Measurements from ENCODE around the gene HBS1L. TPM values are rescaled to one million over a fixed set of nuclear protein-coding genes. Genes with fewer than 3 reads are reported as not detected.

HBS1L gene
- polyA plus RNA-seq, 1 donor from 2014 or later: 103 TPM

GRCh38 chr6:134994431-134994830 is 60.2 kb downstream of the HBS1L start:
- Histone ChIP-seq H3K9me3 (ENCODE audit: low read length) (no peaks in the 10 kb centered on the region), H3K27me3 (ENCODE audit: insufficient read depth, low read depth, low read length) (no peaks in the 10 kb centered on the region), H4K20me1 (ENCODE audit: insufficient read depth) (no peaks in the 10 kb centered on the region), H3K9me2 (ENCODE audit: insufficient read depth, low read length) (no peaks in the 10 kb centered on the region), H3K27ac (ENCODE audit: low read length) (no peak overlapping the region), H3F3A (ENCODE audit: insufficient read depth, low read length, poor library complexity, severe bottlenecking) (no peaks in the 10 kb centered on the region), H2AFZ (ENCODE audit: low read depth, low read length) (no peak overlapping the region), H3K79me2 (replicated peaks; ENCODE audit: insufficient read depth, low read length) (no peaks in the 10 kb centered on the region), H3K9ac (ENCODE audit: low read length) (no peak overlapping the region), H3K4me3 (ENCODE audit: low read length) (no peak overlapping the region), H3K4me2 (ENCODE audit: low read length) (no peak overlapping the region), H3K36me3 (ENCODE audit: insufficient read depth, low read length) (no peaks in the 10 kb centered on the region)
- TF ChIP-seq POLR2AphosphoS5 (IDR thresholded peaks at IDR 0.05): no peak
- TF ChIP-seq SMC3 (conservative IDR thresholded peaks at IDR 0.05; ENCODE audit: poor library complexity): no peak
- TF ChIP-seq CTCF (IDR thresholded peaks at IDR 0.05; ENCODE audit: poor library complexity, severe bottlenecking): no peak
- TF ChIP-seq REST (IDR thresholded peaks at IDR 0.05; ENCODE audit: borderline replicate concordance): no peak
- no peak for TF ChIP-seq RAD21 (conservative IDR thresholded peaks at IDR 0.05)
- no peak for TF ChIP-seq EZH2 (IDR thresholded peaks at IDR 0.05; ENCODE audit: borderline replicate concordance, insufficient read depth, low read length, poor library complexity, severe bottlenecking)
- TF ChIP-seq EP300 (conservative IDR thresholded peaks at IDR 0.05; ENCODE audit: poor library complexity, severe bottlenecking): no peak
- TF ChIP-seq TAF1 (IDR thresholded peaks at IDR 0.05; ENCODE audit: low read depth): no peak
- no peak for TF ChIP-seq MXI1 (conservative IDR thresholded peaks at IDR 0.05; ENCODE audit: poor library complexity, severe bottlenecking)

- Histone ChIP-seq H3K4me3 (ENCODE audit: low read length) (no peak overlapping the region), H3K4me2 (ENCODE audit: low read length) (no peak overlapping the region)
Measured at GRCh38 chr6:134992155-134992554, 62.5 kb downstream of the HBS1L start.

More at GRCh38 chr6:134992155-134992554, 62.5 kb downstream of the HBS1L start:
- H2AFZ ChIP-seq (ENCODE audit: low read depth, low read length): no peak overlapping the region
- no peak overlapping the region for H3K9ac ChIP-seq (ENCODE audit: low read length)
- H3K9me3 ChIP-seq (ENCODE audit: low read length): no peaks in the 10 kb centered on the region
- TF ChIP-seq REST (IDR thresholded peaks at IDR 0.05; ENCODE audit: borderline replicate concordance) (no peak), SMC3 (conservative IDR thresholded peaks at IDR 0.05; ENCODE audit: poor library complexity) (no peak), EP300 (conservative IDR thresholded peaks at IDR 0.05; ENCODE audit: poor library complexity, severe bottlenecking) (no peak), CTCF (IDR thresholded peaks at IDR 0.05; ENCODE audit: poor library complexity, severe bottlenecking) (no peak), TAF1 (IDR thresholded peaks at IDR 0.05; ENCODE audit: low read depth) (no peak), EZH2 (IDR thresholded peaks at IDR 0.05; ENCODE audit: borderline replicate concordance, insufficient read depth, low read length, poor library complexity, severe bottlenecking) (no peak), POLR2AphosphoS5 (IDR thresholded peaks at IDR 0.05) (no peak), RAD21 (conservative IDR thresholded peaks at IDR 0.05) (no peak), MXI1 (conservative IDR thresholded peaks at IDR 0.05; ENCODE audit: poor library complexity, severe bottlenecking) (no peak)
- H3K27me3 ChIP-seq (ENCODE audit: insufficient read depth, low read depth, low read length): no peaks in the 10 kb centered on the region
- no peak overlapping the region for H3K27ac ChIP-seq (ENCODE audit: low read length)
- H3K9me2 ChIP-seq (ENCODE audit: insufficient read depth, low read length): no peaks in the 10 kb centered on the region
- H4K20me1 ChIP-seq (ENCODE audit: insufficient read depth): no peaks in the 10 kb centered on the region
- no peaks in the 10 kb centered on the region for H3K79me2 ChIP-seq (replicated peaks; ENCODE audit: insufficient read depth, low read length)
- H3K36me3 ChIP-seq (ENCODE audit: insufficient read depth, low read length): no peaks in the 10 kb centered on the region
- no peaks in the 10 kb centered on the region for H3F3A ChIP-seq (ENCODE audit: insufficient read depth, low read length, poor library complexity, severe bottlenecking)
